Effector CD8-positive, alpha-beta T cell (primary cell): ENCODE measurements around the gene GAS2L2.

Source experiments
- DNase-seq: peaks from one replicate; lab custom pipeline; 2025; lab: John Stamatoyannopoulos, UW

GAS2L2 gene

GRCh38 chr17:35695613-35696012 lies 57.4 kb downstream of the GAS2L2 start:
- no peak for DNase-seq

- no peak for DNase-seq
Observed at GRCh38 chr17:35694906-35695305, 58.1 kb downstream of the GAS2L2 start.
